Activated CD4-positive, alpha-beta T cell treated with anti-CD3 and anti-CD28 coated beads, Interleukin-2, amount 50 U/mL, for 24 hours (primary cell): ENCODE measurements around the gene ATAD3B.
"Not testable (repeated sequence)": the region's sequence is repeated elsewhere in the genome, so short reads cannot be mapped to it uniquely, and the experiment has no call there.

Source experiments
- DNase-seq, 2 donors: peaks; one replicate each; pipeline ENCODE4 v3.0.0-alpha.2; 2020; ENCODE audit warnings: low read depth in 1 of 2, low spot score in 1 of 2

Gene ATAD3B

DNA sequence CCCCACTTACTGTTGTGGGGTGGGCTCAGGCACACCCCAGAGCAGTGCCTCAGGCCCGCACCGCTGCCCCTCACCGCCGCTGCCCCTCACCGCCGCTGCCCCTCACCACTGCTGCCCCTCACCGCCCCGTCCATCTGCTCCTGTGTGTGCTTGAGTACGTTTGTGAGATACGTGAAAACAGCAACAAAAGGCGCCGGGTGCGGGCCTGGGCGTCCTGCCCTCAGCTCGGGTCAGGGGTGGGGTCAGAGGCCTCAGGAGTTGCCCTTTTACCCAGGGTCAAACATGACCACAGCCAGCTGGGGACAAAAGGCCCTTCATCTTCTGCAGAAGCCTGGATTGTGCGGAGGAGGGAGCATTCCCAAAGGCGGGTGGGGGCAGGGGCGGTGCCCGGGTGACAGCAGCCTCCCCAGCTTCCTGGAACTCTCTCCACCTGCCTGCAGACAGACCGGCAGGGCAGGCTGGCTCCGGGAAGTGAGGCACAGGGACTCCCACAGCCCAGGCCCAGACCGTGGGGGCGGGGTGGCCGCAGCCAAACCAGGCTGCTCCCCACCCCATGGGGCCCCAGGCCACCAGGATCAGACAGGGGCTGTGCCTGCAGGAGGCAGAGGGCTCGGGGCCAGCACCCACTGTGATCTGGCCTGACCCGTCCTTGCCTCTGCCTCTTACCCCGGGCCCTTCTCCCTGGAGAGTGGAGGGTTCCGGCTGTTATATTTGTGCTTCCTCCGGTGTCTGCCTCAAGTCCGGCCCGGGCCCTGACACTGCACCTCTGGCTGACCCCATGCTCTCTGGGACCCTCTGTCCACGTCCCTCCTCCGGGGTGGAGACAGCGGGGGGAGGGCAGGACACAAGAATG is 38.4 kb upstream of the ATAD3B start:
- DNase-seq: no peak

DNA sequence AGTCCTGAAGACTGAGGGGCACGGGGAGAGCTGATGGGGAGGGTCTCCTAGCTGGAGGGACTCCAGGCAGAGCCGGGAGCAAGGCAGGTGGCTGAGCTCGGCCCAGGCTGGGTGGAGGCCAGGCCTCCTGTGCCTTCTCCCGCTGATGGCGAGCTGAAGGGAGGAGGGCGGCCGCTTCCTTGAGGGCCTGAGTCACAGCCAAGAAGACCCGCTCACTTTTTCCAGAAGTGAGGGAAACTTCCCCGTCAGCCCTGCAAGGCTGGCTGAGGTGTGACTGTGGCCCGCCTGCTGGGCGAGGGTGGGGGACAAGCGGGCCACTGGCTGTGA is 37.8 kb upstream of the ATAD3B start:
- peak in 1 of 2 donors; percentile 61 for DNase-seq

DNA sequence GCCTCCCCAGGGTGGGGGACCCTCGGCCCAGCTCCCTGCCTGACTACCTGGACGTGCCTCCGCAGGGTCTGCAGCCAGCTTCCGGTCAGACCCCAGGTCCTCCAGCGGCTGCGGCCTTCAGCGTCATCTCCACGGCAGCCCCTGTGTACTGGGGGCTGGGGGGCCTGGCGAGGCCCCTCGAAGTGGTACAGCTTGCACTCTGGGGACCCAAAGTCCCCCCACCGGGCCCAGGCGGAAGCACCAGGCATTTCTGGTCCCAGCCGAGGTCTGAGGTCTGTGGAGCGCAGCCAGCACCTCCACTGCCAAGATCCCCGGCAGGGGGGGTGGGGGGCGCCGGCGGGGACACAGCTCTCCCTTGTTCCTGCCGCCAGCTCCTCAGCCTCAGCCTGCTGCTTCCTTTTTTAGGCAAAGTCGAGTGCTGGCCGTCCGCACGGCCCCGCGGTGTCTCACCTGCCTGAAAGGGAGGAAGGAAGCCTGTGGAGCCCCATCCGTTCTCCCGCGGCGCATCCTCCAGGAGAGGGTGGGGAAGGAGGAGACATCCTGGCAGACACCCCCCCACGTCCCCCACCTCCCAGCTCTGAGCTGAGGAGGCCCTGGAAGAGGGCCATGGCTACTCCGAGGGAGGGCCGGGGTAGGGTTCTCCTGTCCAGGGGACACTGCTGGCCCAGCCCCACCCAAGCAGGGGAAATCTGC is 37.3 kb upstream of the ATAD3B start:
- DNase-seq: no peak

DNA sequence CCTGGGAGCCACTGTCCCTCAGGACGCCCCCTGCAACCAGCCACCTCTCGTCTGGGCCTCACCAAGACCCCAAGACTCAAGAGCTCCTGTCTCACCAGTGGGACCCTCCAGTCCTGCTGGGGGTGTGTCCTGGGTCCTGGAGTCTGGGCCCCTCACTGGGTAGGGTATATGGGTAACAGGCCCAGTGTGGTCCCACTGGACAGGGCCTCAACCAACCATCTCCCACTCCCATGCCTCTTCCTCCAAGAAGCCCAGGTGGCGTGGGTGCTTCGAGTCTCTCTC is 36.8 kb upstream of the ATAD3B start:
- DNase-seq: no peak

DNA sequence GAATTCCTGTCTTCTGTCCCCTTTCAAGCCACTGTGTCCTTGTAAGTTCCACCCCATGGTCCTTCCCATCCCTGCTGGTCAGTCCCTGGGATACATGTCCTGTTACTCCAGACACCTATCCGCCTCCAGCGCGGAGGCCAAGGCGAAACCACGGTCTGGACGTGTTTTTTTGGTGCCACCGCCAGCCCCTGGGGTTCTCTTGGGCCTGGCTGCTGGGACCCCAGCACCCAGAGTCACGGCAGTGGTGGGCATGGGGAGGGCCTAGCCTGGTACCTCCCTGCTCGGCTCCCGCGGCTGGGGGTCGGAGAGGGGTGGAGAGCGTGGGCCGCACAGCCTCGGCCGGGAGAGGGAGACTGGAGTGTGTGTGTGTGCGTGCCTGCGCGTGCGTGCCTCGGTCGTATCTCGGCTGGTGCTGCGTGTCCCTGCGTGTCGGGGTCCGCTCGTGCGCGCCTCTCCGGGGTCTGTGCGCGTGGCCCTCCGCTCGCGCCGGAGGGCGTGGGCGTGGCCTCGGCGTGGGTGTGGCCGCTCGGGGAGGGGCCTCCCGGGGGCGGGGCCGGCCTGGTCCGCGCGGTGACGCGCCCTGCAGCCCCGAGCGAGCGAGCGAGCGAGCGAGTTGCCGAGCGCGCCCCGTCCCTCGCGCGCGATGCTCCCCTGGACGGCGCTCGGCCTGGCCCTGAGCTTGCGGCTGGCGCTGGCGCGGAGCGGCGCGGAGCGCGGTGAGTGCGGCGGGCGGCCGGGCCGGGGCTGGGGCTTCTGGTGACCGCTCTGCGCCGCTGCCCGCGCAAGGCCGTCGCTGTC is 36.3 kb upstream of the ATAD3B start, which contains the start of gene VWA1:
Gene VWA1, plus strand, starts transcription at position 585 of the 798 bp plus-strand sequence. Its CDS starts 59 bp downstream, at position 644.
- peak in 1 of 2 donors; percentile 29 for DNase-seq

DNA sequence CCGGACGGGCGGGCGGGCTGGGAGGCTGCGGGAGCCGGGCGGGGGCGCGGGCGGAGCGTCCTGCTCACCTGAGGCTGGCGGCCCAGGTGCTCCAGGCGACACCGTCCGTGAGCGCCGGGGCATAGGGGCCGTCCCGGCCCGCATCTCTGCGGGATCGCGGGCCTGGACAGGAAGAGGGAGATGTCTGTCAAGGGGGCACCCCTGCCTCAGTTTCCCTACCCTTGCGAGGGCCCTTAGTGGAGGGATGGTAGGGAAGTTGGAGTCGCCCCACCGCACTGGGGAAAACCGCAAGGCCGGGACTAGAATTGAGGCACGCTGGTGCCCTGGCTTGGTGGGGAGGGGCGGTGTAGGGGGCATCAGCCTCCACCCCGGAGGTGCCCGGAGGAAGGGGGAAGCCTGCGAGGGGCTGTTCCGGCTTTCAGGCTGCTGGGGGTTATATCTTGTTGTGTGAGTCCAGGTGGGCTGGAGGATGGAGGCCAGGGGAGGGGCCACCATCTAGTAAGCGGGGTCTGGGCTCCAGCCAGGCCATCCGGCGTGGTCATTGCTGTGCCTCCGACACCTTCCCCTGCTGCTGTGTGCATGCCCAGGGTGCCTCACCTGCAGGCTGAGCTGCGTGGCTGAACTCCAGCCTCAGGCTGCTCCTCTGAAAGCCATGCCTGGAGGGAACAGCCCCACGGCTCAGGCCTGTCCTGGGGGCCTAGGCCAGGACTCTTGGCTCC is 35.5 kb upstream of the ATAD3B start:
- DNase-seq: no peak

DNA sequence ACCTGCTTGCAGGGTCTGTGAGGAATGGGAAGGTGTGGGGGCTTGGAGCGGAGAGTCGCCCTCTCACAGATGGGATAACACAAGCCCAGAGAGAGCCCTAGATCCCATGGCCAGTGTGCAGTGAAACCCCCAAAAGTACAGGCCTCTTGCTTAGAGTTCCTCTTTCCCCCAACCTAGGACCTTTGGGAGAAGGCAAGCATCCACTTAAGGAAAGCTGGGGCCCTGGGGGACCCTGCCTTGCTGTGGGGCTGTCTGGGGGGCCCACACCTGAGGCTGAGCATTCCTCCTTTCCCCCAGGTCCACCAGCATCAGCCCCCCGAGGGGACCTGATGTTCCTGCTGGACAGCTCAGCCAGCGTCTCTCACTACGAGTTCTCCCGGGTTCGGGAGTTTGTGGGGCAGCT is 34.9 kb upstream of the ATAD3B start:
- no peak for DNase-seq

DNA sequence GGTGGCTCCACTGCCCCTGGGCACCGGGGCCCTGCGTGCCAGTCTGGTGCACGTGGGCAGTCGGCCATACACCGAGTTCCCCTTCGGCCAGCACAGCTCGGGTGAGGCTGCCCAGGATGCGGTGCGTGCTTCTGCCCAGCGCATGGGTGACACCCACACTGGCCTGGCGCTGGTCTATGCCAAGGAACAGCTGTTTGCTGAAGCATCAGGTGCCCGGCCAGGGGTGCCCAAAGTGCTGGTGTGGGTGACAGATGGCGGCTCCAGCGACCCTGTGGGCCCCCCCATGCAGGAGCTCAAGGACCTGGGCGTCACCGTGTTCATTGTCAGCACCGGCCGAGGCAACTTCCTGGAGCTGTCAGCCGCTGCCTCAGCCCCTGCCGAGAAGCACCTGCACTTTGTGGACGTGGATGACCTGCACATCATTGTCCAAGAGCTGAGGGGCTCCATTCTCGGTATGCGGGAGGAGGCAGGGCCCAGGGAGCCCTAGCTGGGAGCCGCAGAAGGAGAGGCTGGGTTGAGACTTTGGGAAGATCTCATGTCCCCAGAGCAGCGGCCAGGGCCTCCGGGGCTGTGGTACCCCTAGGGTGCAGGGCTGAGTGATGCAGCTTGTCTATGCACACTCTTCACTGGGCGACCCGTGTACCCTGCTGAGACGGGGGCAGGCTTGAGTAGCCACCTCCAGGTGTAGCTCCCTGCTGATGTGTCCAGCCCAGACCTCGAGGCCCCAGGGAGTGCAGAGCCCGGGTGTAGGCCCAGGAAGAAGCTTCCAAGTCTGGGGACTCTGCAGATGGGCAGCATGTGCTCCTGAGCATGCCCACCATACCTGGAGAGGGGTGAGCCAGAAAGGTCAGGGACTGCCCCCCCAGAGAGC is 34.3 kb upstream of the ATAD3B start:
- no peak for DNase-seq

DNA sequence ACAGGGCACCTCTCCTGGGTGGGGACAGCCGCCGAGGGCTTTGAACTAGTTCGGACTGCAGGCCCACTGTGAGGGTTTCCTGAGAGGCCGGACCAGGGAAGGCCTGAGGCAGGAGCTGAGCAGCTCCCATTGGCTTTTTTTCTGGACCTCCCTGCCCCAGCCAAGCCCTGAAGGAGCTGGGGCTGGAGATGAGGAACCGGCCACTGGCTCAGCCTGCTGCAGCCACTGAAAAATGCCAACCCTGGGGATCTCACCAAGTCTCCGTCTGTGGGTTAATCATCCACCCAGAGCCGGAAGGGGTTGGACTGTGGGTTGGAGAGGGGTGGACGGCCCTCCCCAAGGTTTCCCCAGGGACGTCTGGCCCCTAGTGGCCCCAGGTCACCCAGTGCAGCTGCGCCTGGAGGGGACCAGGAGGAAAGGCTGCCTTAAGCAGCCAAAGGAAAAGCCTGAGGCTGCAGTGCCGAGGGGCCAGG is 33.6 kb upstream of the ATAD3B start:
- no peak for DNase-seq

DNA sequence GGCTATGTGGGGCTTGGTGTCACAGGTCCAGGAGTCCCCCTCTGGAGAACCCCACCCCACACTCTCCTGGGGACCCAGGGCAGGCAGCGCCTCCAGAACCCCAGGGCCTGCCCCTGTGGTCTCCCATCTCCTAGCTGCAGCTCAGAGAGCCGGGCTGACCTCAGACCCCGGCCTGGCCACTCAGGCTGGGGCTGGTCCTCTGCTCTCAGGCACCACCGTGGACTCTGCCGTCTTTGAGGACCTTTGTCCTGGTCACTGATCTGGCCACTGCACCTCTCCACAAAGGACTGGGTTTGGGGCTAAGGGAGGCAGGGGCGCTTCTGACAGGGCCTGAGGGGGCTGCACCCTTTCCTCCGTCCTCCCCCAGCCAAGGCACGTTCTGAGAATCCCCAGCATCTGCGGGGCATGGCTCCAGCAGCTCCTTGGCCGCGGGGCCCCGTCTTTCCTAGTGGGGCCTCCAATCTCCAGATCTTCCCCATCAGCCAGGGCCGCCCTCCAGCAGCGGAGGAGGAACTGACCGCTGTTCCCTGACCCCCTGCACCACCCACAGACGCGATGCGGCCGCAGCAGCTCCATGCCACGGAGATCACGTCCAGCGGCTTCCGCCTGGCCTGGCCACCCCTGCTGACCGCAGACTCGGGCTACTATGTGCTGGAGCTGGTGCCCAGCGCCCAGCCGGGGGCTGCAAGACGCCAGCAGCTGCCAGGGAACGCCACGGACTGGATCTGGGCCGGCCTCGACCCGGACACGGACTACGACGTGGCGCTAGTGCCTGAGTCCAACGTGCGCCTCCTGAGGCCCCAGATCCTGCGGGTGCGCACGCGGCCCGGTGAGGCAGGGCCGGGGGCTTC is 32.8 kb upstream of the ATAD3B start:
- DNase-seq: no peak

DNA sequence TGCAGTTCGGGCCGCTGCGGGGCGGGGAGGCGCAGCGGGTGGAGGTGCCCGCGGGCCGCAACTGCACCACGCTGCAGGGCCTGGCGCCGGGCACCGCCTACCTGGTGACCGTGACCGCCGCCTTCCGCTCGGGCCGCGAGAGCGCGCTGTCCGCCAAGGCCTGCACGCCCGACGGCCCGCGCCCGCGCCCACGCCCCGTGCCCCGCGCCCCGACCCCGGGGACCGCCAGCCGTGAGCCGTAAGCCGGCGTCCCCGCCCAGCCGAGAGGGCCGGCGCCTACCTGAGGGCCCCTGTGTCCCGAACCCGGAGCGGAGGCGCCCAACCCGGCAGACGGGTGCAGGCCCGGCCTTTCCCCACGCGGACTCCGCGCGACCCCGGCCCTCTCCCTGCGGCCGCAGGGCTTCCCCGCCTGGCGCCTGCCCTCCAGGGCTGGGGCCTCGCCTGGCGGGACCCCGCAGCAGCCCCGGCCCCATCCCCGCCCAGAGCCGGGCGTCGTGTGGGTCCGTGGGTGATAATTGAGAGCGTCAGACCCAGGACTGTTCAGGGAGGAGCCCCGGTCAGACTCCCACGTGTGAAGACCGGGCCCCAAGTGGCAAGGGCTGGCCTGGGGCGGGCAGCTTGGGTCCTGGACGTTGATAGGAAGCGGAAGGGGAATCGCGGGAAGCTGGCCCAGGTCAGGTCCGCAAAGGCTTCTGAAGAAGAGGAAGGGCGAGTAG is 31.9 kb upstream of the ATAD3B start:
- no peak for DNase-seq

DNA sequence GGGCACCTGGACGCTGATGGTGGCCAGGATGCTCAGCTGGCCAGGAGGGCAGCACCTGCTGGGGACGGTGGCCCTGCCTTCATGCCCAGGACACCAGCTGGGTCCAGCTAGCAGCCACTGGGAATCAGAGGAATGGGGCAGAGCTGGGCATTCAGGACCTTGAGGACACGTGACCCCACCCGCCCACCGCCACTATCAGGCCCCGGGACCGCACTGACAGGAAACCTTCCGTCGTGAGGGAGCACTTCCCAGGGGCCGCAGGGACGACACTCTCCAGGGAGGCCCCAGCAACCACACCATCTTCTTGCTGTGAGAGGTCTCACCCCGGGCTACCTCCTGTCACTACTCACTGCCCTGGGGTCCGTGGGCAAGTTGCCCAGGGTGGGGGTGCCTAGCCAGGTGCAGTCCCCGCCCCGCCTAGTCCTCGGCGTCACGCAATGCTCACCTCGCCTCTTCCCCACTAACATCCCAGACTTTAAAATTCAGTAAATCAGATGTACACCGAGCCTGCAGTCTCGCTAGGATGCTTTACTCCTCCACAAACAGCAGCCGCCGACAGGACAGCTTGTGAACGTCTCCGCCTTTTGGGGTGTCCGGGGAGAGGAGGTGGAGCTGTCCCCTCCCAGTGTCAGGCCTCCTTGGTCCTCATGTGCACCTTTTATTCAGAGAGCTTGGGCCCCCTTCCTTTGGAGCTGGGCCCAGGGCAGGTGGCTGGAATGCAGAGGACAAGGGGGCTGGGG is 31.1 kb upstream of the ATAD3B start:
- DNase-seq: no peak

DNA sequence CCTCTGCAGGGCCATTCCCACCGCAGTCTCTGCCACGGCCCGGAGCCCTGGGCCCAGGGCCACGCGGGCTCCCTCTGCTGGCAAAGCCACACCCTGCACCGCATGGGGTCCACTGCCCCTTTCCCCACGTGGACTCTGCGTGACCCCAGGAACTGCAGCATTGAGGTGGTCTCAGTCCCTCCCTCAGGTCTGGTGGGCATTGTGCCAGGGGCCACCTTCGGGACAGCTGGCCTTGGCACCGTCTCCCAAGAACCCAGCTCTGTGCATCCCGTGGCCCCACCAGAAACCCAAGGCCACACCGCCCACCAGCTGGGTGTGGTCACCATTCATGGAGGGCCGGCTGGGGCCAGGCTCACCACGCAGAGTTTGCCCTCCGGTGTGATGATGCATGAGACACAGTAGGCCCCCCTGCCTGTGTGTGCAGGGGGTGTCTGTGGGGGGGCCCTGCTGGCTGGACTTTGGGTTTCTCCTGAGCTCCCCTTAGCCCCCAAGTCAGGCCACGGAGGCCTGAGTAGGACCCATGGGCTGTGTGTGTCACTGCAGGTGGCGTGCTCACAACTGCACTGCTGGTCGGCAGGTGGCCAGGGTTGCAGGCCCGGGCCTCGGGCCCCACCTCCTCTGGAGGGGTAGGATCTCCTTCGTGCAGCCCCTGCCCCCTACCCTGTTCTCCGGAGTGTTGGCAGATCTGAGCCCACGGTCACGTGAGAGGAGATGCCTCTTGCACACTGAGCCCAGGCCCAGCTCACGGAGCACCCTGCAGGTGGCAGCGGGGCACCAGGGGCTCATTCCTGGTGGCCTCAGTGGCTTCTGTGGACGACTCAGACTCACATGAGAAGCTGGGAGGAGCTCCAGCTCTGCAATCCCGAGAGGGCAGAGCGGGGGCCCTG is 30.3 kb upstream of the ATAD3B start:
- DNase-seq: peak; percentile 43 to 46

DNA sequence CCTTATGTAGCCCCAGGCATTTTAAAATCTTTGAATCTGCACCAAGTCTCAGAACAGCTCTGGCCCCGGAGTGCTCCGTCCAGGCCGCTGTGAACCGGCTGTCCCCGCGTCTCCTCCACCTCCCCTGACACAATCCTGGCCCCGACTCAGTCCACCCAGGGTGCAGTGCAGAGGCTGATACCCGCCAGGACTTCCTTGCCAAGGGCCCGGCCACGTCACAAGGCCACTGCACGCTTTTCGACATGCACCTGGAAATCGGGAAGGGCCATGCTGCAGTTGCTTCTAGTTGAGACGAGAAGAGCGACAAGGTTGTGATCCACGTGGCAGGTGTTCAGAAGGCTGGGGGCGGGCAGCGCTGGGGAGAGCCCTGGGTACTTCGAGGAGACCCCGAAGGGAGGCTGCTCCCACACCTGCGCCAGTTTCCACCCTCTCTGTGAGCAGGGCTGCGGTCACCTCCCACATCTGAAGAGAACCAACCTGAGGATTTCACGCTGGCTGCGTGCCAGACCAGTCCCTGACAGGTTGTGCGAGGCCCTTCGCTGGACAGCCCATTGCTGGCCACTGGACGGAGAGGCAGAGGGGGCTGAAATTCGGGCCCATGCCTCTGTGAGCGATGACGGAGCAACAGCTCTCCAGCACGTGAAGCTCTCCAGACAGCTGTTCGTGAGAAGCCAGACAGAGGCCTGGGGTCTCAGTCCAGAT is 29.3 kb upstream of the ATAD3B start:
- no peak for DNase-seq

DNA sequence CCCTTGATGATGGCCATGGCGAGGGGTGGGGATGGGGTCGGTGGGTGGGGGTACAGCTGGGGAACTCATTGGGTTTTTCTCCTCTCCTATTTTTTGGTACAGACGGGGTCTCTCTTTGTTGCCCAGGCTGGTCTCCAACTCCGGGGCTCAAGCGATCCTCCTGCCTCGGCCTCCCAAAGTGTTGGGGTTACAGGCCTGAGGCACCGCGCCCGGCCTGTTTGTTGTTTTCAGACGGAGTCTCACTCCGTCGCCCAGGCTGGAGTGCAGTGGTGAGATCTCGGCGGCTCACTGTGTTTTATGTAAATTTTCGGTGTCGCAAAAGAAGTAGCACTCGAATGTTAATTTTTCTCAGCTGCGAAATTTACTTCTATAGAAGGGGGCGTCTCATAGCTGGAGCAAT is 24.9 kb upstream of the ATAD3B start:
- not testable (repeated sequence) for DNase-seq

DNA sequence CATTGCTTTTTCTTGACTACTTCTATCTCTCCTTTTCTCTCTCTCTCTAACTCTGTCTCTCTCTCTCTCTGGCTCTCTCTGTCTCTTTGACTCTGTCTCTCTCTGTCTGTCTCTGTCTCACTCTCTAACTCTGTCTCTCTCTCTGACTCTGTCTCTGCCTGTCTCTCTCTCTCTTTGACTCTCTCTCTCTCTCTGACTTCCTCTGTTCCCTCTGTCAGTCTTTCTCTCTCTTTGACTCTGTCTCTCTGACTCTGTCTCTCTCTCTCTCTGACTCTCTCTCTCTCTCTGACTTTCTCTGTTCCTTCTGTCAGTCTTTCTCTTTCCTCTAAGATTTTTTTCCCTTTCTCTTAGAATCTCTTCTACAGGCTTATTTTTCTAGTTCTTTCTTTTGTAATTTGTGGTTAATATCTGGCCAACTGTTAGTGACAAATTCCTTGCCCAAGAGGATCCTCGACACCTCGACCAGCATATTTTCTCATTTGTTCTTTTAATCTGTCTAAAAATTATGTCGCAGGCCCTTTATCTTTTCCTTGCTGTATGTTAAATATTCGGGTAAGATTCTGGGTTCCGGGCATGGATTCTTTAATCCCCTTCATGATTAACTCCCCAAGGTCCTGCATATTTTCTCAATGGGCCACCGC is 22.3 kb upstream of the ATAD3B start, which contains the start of gene ATAD3C:
Gene ATAD3C, plus strand, starts transcription at position 591 of the 641 bp plus-strand sequence. CDS start 995 bp downstream, outside the sequence.
- DNase-seq: no peak
